ENCODE measurements around the gene NXNL2.

GRCh38 chr9:88574953-88575352 is 40.0 kb downstream of the NXNL2 start:
- TF ChIP-seq CTCF (IDR thresholded peaks at IDR 0.05) (no peak), POLR2A (IDR thresholded peaks at IDR 0.05) (no peak)
